ENCODE data around the gene RHBDF2. TPM values are rescaled to one million over a fixed set of nuclear protein-coding genes. Genes with fewer than 3 reads are reported as not detected.

Gene RHBDF2
- total and polyA plus RNA-seq, 2 experiments from 2014 or later: 8.7 to 18.7 TPM

DNA sequence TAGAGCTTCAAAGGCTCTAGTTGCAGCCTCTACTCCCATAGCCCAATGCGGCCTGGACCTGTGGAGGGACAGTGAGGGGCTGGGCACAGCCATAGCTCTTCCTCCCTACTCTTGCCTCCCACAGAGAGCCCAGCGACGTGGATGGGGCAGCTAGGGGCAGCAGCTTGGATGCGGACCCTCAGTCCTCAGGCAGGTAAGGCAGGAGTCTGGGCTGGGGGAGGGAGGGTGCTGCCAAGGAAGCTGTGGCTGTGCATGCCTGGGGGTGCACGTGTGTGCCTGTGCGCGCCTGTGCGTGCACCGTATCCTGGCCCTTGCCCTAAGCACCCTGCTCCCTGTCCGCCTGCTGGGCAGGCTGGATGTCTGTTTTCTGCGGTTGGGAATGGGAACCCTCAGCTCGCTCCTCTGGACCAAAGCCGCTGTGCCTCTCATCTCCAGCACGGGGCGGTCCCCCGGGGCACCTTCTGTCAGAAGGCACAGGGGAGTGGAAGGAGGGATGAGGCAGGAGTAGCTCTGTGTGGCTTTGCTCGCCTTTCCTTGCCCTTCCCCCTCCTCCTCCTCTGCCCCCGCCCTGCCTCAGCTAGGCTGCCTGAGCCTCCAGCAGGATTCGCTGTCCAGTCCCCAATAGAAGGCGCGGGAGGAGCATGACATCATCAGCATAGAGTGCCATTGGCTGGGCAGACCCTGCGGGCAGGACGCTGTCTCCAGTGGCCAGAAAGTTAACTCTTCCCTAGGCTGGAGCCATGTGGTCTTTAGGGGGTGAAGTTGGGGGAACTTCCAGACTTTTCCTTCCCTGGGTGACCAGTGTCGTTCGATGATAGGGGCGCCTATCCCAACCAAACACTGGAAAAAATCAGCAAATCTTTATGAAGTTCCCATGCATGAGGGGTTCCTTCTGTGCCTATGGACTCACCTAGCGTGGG, 39.4 kb upstream of the RHBDF2 start:
- Histone ChIP-seq H3K9me3 (ENCODE audit: low read depth) (no peaks in the 10 kb centered on the region), H3K4me3 (peak overlapping the region; percentile 8), H3K27ac (no peak overlapping the region), H3K27me3 (peaks cover 31% of the 10 kb centered on the region), H3K36me3 (no peaks in the 10 kb centered on the region), H3K4me1 (ENCODE audit: low read depth) (peaks cover 24% of the 10 kb centered on the region)
- TF ChIP-seq, protein P1, sequence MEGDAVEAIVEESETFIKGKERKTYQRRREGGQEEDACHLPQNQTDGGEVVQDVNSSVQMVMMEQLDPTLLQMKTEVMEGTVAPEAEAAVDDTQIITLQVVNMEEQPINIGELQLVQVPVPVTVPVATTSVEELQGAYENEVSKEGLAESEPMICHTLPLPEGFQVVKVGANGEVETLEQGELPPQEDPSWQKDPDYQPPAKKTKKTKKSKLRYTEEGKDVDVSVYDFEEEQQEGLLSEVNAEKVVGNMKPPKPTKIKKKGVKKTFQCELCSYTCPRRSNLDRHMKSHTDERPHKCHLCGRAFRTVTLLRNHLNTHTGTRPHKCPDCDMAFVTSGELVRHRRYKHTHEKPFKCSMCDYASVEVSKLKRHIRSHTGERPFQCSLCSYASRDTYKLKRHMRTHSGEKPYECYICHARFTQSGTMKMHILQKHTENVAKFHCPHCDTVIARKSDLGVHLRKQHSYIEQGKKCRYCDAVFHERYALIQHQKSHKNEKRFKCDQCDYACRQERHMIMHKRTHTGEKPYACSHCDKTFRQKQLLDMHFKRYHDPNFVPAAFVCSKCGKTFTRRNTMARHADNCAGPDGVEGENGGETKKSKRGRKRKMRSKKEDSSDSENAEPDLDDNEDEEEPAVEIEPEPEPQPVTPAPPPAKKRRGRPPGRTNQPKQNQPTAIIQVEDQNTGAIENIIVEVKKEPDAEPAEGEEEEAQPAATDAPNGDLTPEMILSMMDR (IDR thresholded peaks at IDR 0.05; ENCODE audit: low read depth, low read length): peak; percentile 22
- DNase-seq (ENCODE audit: low read depth in 1 of 2, low spot score in 1 of 2): peak; percentile 96 to 97

DNA sequence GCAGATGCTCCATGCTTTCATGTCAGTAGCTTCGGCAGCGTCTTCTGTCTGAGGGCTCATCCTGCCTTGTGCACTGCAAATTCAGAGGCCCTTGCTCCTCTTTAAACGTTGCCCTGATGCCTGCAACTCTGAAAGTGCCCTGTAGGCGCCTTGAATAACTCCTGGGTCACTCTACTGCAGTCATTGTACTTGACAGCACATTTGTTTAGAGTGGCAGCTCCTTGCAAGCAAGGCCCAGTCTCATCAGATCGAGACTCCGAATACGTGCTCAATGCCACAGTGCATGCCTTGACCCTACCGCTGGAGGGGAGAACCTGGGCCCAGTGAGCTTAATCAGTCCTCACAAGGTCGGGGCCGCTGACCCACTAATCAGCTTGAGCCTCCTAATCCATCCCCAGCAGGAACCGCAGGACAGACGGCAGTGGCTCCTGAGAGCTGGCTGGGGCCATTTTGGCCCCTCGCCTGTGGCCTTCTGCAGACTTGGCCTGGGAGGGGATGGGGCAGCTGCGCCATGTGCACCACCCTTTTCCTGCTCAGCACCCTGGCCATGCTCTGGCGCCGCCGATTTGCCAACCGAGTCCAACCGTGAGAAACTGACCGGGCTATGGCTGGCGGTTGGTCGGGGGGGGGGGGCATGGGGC, 38.5 kb upstream of the RHBDF2 start, which contains the start of gene PRCD:
TSS of gene PRCD (plus strand) at position 414 of the 641 bp plus-strand sequence. CDS start at position 512, 98 bp downstream.
- no peak within 1 kb of the TSS for H3K27ac ChIP-seq
- TF ChIP-seq, protein P1 (IDR thresholded peaks at IDR 0.05; ENCODE audit: low read depth, low read length): no peak
- H3K4me1 ChIP-seq (ENCODE audit: low read depth): peaks cover 30% of the 10 kb centered on the region
- peaks cover 31% of the 10 kb centered on the region for H3K27me3 ChIP-seq
- H3K36me3 ChIP-seq: no peaks in the 10 kb centered on the region
- no peaks in the 10 kb centered on the region for H3K9me3 ChIP-seq (ENCODE audit: low read depth)
- DNase-seq (ENCODE audit: low read depth in 1 of 2, low spot score in 1 of 2): no peak
- peak within 1 kb of the TSS; percentile 8 for H3K4me3 ChIP-seq

DNA sequence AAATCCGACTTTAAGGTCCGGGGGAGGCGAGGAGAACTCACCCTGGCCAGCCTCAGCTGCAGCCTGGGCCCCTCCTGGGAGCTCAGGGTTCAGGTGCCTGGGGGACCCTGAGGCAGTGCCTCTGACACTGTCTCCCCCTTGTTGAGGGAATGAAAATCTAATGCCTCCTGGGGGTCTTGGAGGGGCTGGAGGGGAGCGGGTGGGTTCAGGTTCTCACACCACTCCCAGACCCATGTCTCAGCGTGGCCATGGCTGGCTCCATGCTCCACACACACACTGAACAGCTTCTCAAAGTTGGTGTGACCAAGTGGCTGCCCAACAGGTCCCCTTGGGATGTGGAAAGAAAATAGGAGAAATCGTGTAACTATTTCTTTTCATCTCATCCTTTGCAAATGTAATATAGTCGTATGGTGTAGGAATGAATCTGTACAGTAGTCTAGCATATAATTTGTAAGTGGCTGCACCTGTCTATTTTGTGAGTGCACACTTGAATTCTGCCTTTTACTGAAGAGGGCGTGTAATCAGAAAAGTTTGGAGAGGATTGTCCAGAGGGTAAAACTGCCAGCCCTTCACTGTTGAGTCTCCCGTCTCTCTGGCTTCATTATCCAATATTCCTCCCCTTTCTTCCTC, 37.8 kb upstream of the RHBDF2 start:
- TF ChIP-seq, protein P1 (IDR thresholded peaks at IDR 0.05; ENCODE audit: low read depth, low read length): no peak
- H3K36me3 ChIP-seq: no peaks in the 10 kb centered on the region
- peaks cover 31% of the 10 kb centered on the region for H3K27me3 ChIP-seq
- no peak overlapping the region for H3K4me3 ChIP-seq
- no peaks in the 10 kb centered on the region for H3K9me3 ChIP-seq (ENCODE audit: low read depth)
- H3K4me1 ChIP-seq (ENCODE audit: low read depth): peaks cover 27% of the 10 kb centered on the region
- H3K27ac ChIP-seq: no peak overlapping the region
- DNase-seq (ENCODE audit: low read depth in 1 of 2, low spot score in 1 of 2): no peak

DNA sequence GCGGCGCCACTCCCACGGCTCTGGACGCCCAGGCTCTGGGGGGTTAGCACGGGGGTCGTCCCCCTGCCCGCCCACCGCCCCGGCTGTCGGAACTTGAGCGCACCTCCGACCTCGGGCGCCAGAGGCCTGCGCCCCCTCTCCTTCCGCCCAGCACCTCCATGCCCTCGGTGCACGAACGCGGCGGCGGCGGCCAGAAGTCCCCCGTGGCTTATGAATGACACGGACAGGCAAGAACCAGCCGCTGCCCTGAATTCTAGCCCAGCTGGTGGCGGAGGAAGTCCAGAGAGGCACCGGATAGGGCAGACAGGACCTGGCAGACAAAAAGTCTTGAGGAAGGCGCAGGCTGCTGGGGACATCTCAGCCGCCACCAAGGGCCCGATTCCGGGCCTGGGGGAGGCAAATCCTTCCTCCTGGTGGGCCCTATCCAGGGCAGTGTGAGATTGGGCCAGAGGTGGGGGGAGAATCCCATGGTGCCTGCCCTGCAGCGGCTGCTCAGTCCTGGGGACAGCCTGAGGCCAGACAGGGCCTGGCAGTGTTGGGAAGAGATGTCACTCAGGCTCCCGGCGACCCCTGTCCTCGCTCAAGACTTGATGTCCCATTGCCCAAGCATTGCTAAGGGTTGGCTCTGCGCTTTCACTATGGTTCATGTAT, 37.2 kb upstream of the RHBDF2 start:
- peak overlapping the region; percentile 42 for H3K4me3 ChIP-seq
- H3K9me3 ChIP-seq (ENCODE audit: low read depth): no peaks in the 10 kb centered on the region
- TF ChIP-seq, protein P1 (IDR thresholded peaks at IDR 0.05; ENCODE audit: low read depth, low read length): no peak
- H3K4me1 ChIP-seq (ENCODE audit: low read depth): peaks cover 21% of the 10 kb centered on the region
- no peak overlapping the region for H3K27ac ChIP-seq
- DNase-seq (ENCODE audit: low read depth in 1 of 2, low spot score in 1 of 2): no peak
- H3K27me3 ChIP-seq: peaks cover 31% of the 10 kb centered on the region
- no peaks in the 10 kb centered on the region for H3K36me3 ChIP-seq

All from cardiac muscle cell (in vitro differentiated cells and primary cell).